Measurements from ENCODE around the gene RBBP8NL.

The RBBP8NL gene

DNA sequence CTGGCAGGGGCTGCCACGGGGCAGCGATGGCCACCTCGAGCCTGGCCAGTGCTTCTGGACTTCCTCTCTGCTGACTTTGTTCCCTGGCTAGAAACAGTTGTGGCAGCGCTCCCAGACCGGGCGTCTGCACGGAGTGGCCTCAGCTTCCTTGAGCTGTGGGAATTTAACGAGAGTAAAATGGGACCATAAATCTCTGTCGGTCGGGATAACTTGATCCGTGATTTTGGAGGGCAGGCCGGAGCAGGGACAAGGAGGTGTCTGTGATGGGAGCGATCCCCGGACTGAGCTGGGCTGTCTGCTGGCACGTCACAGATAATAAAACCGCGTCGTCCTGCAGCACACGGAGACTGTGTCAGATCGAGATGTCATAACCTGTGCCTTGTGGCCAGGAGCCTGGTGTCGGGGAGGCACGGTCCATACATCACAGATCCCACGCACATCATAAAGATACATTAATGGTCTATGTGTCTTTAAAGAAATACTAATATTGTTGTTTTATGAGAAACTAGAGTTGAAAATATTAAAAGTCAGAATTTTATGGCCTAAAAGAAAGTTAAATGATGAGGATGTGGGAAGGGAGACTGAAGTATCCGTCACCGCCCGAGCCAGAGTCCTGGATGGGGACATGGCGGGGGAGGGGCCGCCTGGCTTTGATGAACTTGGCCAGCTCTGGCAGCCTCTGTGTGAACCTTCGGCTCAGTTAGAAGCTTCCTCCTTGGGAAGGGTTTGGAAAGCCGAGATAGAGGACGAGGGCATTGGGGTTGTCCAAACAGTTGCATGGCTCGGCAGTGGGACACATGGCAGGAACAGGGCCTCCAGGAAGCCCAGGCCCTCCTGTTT is 6.5 kb upstream of the RBBP8NL start:
- Histone ChIP-seq H3K4me3 (ENCODE audit: low read depth in 1 of 2, low read length in 2 of 2) (no peak overlapping the region), H3K27me3 (ENCODE audit: insufficient read depth, low read length, poor library complexity) (peaks cover 10% of the 10 kb centered on the region), H3K4me2 (ENCODE audit: insufficient read depth, low read length) (no peak overlapping the region), H3K79me2 (ENCODE audit: insufficient read depth, low read length) (no peaks in the 10 kb centered on the region), H3K27ac (ENCODE audit: low read length) (no peak overlapping the region), H2AFZ (ENCODE audit: low read depth, low read length) (no peak overlapping the region), H3K4me1 (ENCODE audit: insufficient read depth, low read length) (no peaks in the 10 kb centered on the region), H3K9ac (ENCODE audit: low read depth, low read length) (no peak overlapping the region), H4K20me1 (ENCODE audit: insufficient read depth, low read length) (peaks cover 25% of the 10 kb centered on the region), H3K9me3 (ENCODE audit: insufficient read depth, low read length, severe bottlenecking) (no peaks in the 10 kb centered on the region), H3K36me3 (ENCODE audit: insufficient read depth, low read length) (no peaks in the 10 kb centered on the region)
- TF ChIP-seq EZH2 (IDR thresholded peaks at IDR 0.05; ENCODE audit: borderline replicate concordance, low read depth, low read length, severe bottlenecking): no peak
- DNase-seq (no peak), ATAC-seq (ENCODE audit: insufficient read depth, low read depth) (no peak)

GRCh38 chr20:62430866-62431447 is 3.6 kb upstream of the RBBP8NL start:
- ATAC-seq (ENCODE audit: insufficient read depth, low read depth) (no peak), DNase-seq (no peak)
- H3K27me3 ChIP-seq (ENCODE audit: insufficient read depth, low read length, poor library complexity): peaks cover 10% of the 10 kb centered on the region
- H3K4me1 ChIP-seq (ENCODE audit: insufficient read depth, low read length): no peaks in the 10 kb centered on the region
- no peak overlapping the region for H3K9ac ChIP-seq (ENCODE audit: low read depth, low read length)
- H3K4me2 ChIP-seq (ENCODE audit: insufficient read depth, low read length): no peak overlapping the region
- H4K20me1 ChIP-seq (ENCODE audit: insufficient read depth, low read length): peaks cover 21% of the 10 kb centered on the region
- no peaks in the 10 kb centered on the region for H3K79me2 ChIP-seq (ENCODE audit: insufficient read depth, low read length)
- TF ChIP-seq, protein P1, sequence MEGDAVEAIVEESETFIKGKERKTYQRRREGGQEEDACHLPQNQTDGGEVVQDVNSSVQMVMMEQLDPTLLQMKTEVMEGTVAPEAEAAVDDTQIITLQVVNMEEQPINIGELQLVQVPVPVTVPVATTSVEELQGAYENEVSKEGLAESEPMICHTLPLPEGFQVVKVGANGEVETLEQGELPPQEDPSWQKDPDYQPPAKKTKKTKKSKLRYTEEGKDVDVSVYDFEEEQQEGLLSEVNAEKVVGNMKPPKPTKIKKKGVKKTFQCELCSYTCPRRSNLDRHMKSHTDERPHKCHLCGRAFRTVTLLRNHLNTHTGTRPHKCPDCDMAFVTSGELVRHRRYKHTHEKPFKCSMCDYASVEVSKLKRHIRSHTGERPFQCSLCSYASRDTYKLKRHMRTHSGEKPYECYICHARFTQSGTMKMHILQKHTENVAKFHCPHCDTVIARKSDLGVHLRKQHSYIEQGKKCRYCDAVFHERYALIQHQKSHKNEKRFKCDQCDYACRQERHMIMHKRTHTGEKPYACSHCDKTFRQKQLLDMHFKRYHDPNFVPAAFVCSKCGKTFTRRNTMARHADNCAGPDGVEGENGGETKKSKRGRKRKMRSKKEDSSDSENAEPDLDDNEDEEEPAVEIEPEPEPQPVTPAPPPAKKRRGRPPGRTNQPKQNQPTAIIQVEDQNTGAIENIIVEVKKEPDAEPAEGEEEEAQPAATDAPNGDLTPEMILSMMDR (IDR thresholded peaks at IDR 0.05; ENCODE audit: borderline replicate concordance, extremely low read depth, low read length, poor library complexity, severe bottlenecking): no peak
- no peak for TF ChIP-seq EZH2 (IDR thresholded peaks at IDR 0.05; ENCODE audit: borderline replicate concordance, low read depth, low read length, severe bottlenecking)
- H2AFZ ChIP-seq (ENCODE audit: low read depth, low read length): no peak overlapping the region
- H3K27ac ChIP-seq (ENCODE audit: low read length): no peak overlapping the region
- H3K4me3 ChIP-seq (ENCODE audit: low read depth in 1 of 2, low read length in 2 of 2): no peak overlapping the region
- H3K9me3 ChIP-seq (ENCODE audit: insufficient read depth, low read length, severe bottlenecking): no peaks in the 10 kb centered on the region
- no peaks in the 10 kb centered on the region for H3K36me3 ChIP-seq (ENCODE audit: insufficient read depth, low read length)

- Histone ChIP-seq H3K36me3 (ENCODE audit: insufficient read depth, low read length) (no peaks in the 10 kb centered on the region), H3K4me2 (ENCODE audit: insufficient read depth, low read length) (no peak overlapping the region), H2AFZ (ENCODE audit: low read depth, low read length) (no peak overlapping the region), H4K20me1 (ENCODE audit: insufficient read depth, low read length) (peaks cover 21% of the 10 kb centered on the region), H3K79me2 (ENCODE audit: insufficient read depth, low read length) (no peaks in the 10 kb centered on the region), H3K27ac (ENCODE audit: low read length) (no peak overlapping the region), H3K9me3 (ENCODE audit: insufficient read depth, low read length, severe bottlenecking) (no peaks in the 10 kb centered on the region), H3K4me3 (ENCODE audit: low read depth in 1 of 2, low read length in 2 of 2) (no peak overlapping the region), H3K4me1 (ENCODE audit: insufficient read depth, low read length) (no peaks in the 10 kb centered on the region), H3K27me3 (ENCODE audit: insufficient read depth, low read length, poor library complexity) (peaks cover 8% of the 10 kb centered on the region), H3K9ac (ENCODE audit: low read depth, low read length) (no peak overlapping the region)
- DNase-seq (no peak), ATAC-seq (ENCODE audit: insufficient read depth, low read depth) (no peak)
- TF ChIP-seq EZH2 (IDR thresholded peaks at IDR 0.05; ENCODE audit: borderline replicate concordance, low read depth, low read length, severe bottlenecking): no peak
- TF ChIP-seq, protein P1 (IDR thresholded peaks at IDR 0.05; ENCODE audit: borderline replicate concordance, extremely low read depth, low read length, poor library complexity, severe bottlenecking): no peak
Observed at GRCh38 chr20:62430311-62430853, 3.0 kb upstream of the RBBP8NL start.

Data from DND-41 (cell line).